Loucy (cell line): Measurements from ENCODE around the gene PANK4.

Experiments
- H2AFZ ChIP-seq: fragments of 200-600 bp; sonication (generic); 2 replicates; pipeline ENCODE4 v1.6.0; 2016; ENCODE audit warnings: antibody characterized with exemption, mild to moderate bottlenecking, low read length, moderate library complexity
- H3F3A ChIP-seq: fragments of 200-600 bp; 2 replicates; pipeline ENCODE4 v1.6.0; 2016; ENCODE audit warnings: antibody characterized with exemption, low read depth, mild to moderate bottlenecking
- H3K27me3 ChIP-seq: fragments of 200-600 bp; sonication (generic); 2 replicates; pipeline ENCODE4 v1.6.1; 2014; ENCODE audit warnings: low read length, mild to moderate bottlenecking; ENCODE audit not compliant: insufficient read depth, poor library complexity, severe bottlenecking
- H3K36me3 ChIP-seq: fragments of 200-600 bp; sonication (generic); 2 replicates; pipeline ENCODE4 v1.6.1; 2016; ENCODE audit warnings: low read length; ENCODE audit not compliant: insufficient read depth
- H3K4me1 ChIP-seq: fragments of 200-600 bp; sonication (generic); 2 replicates; pipeline ENCODE4 v1.5.1; 2014; ENCODE audit warnings: low read length, mild to moderate bottlenecking; ENCODE audit not compliant: insufficient read depth, poor library complexity, severe bottlenecking
- H3K4me2 ChIP-seq: fragments of 200-600 bp; sonication (generic); 2 replicates; pipeline ENCODE4 v1.6.0; 2014; ENCODE audit warnings: antibody characterized with exemption, low read length, low read depth, mild to moderate bottlenecking; ENCODE audit not compliant: poor library complexity, severe bottlenecking
- H3K4me3 ChIP-seq: fragments of 200-600 bp; sonication (generic); 2 replicates; pipeline ENCODE4 v1.5.1; 2014; ENCODE audit warnings: low read length, mild to moderate bottlenecking, mixed read lengths; ENCODE audit not compliant: poor library complexity, severe bottlenecking
- H3K79me2 ChIP-seq: fragments of 200-600 bp; sonication (generic); 2 replicates; pipeline ENCODE4 v1.6.1; 2014; ENCODE audit warnings: low read length; ENCODE audit not compliant: insufficient read depth
- H3K9ac ChIP-seq: fragments of 200-600 bp; sonication (generic); 2 replicates; pipeline ENCODE4 v1.6.0; 2014; ENCODE audit warnings: mild to moderate bottlenecking, low read depth, low read length, moderate library complexity; ENCODE audit not compliant: poor library complexity, severe bottlenecking
- H3K9me2 ChIP-seq: fragments of 200-600 bp; sonication (generic); replicated peaks from 2 replicates; pipeline ENCODE4 v1.6.1; 2016; ENCODE audit warnings: low read depth, low read length, mixed read lengths
- H3K9me3 ChIP-seq: fragments of 200-600 bp; sonication (generic); 2 replicates; pipeline ENCODE4 v1.6.1; 2014; ENCODE audit warnings: mild to moderate bottlenecking, antibody characterized with exemption, low read length, low read depth; ENCODE audit not compliant: insufficient read depth
- H4K20me1 ChIP-seq: fragments of 200-600 bp; sonication (generic); 2 replicates; pipeline ENCODE4 v1.6.0; 2014; ENCODE audit warnings: antibody characterized with exemption, low read length, mild to moderate bottlenecking; ENCODE audit not compliant: insufficient read depth, poor library complexity, severe bottlenecking
- EZH2phosphoT487 ChIP-seq: fragments of 200-600 bp; IDR thresholded peaks from 2 replicates; pipeline ENCODE4 v1.6.1; 2018; ENCODE audit warnings: antibody characterized with exemption, mild to moderate bottlenecking, moderate library complexity, borderline replicate concordance
- TF ChIP-seq, protein P1 (sequence below): fragments of 200-600 bp; sonication (generic); conservative IDR thresholded peaks from 2 replicates; pipeline ENCODE4 v1.5.1; 2014; ENCODE audit warnings: mild to moderate bottlenecking, antibody characterized with exemption, low read length

PANK4 gene

DNA sequence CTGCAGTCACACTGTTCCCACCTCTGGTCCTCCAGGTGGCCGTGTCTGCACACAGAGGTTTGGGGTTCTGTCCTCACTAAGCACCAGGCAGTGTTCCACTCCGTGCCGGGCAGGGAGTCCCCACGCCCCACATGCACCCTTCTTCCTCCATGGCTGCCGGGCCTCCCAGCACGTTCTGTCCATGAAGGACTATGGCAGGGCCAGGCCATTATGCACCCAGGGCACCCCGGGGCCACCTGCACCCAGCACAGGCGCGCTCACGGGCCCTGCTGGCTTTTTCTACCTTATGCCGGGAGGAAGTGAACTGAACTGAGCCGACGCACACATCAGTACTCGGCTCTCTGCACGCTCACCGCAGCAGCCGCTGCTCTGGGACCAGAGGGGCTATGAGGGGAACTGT lies 10.3 kb downstream of the PANK4 start:
- Histone ChIP-seq H3K9me2 (no peaks in the 10 kb centered on the region), H3K79me2 (no peaks in the 10 kb centered on the region), H3F3A (no peaks in the 10 kb centered on the region), H3K27me3 (no peaks in the 10 kb centered on the region), H3K4me2 (no peak overlapping the region), H2AFZ (no peak overlapping the region), H3K4me1 (no peaks in the 10 kb centered on the region), H3K36me3 (peaks cover 86% of the 10 kb centered on the region; the same call in 1 of the 2 replicates), H3K9me3 (no peaks in the 10 kb centered on the region), H3K9ac (no peak overlapping the region), H4K20me1 (no peaks in the 10 kb centered on the region), H3K4me3 (no peak overlapping the region)
- TF ChIP-seq, protein P1, sequence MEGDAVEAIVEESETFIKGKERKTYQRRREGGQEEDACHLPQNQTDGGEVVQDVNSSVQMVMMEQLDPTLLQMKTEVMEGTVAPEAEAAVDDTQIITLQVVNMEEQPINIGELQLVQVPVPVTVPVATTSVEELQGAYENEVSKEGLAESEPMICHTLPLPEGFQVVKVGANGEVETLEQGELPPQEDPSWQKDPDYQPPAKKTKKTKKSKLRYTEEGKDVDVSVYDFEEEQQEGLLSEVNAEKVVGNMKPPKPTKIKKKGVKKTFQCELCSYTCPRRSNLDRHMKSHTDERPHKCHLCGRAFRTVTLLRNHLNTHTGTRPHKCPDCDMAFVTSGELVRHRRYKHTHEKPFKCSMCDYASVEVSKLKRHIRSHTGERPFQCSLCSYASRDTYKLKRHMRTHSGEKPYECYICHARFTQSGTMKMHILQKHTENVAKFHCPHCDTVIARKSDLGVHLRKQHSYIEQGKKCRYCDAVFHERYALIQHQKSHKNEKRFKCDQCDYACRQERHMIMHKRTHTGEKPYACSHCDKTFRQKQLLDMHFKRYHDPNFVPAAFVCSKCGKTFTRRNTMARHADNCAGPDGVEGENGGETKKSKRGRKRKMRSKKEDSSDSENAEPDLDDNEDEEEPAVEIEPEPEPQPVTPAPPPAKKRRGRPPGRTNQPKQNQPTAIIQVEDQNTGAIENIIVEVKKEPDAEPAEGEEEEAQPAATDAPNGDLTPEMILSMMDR: no peak
- TF ChIP-seq EZH2phosphoT487: no peak

DNA sequence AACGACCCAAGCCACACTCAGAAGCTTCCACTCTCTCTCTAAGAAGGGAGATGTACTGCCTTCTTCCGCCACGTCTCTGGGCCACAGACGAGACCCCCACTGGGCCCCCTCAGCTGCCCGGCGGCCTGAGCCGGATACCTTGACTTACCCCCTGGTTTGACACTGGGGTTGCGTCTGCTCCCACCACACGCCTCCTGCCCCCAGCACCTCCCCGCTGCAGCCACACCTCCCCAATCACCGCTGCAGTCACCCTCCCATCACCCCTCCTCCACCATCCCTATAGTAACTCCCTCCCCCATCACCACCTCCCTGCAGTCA lies 10.7 kb downstream of the PANK4 start:
- no peaks in the 10 kb centered on the region for H3K9me3 ChIP-seq
- H3K9ac ChIP-seq: no peak overlapping the region
- H3K4me1 ChIP-seq: no peaks in the 10 kb centered on the region
- H4K20me1 ChIP-seq: no peaks in the 10 kb centered on the region
- no peaks in the 10 kb centered on the region for H3K27me3 ChIP-seq
- H3K4me3 ChIP-seq: no peak overlapping the region
- H3K79me2 ChIP-seq: no peaks in the 10 kb centered on the region
- no peak overlapping the region for H3K4me2 ChIP-seq
- no peaks in the 10 kb centered on the region for H3F3A ChIP-seq
- H3K9me2 ChIP-seq: no peaks in the 10 kb centered on the region
- H3K36me3 ChIP-seq: peaks cover 86% of the 10 kb centered on the region; the same call in 1 of the 2 replicates
- H2AFZ ChIP-seq: no peak overlapping the region
- TF ChIP-seq EZH2phosphoT487: no peak
- TF ChIP-seq, protein P1: no peak

DNA sequence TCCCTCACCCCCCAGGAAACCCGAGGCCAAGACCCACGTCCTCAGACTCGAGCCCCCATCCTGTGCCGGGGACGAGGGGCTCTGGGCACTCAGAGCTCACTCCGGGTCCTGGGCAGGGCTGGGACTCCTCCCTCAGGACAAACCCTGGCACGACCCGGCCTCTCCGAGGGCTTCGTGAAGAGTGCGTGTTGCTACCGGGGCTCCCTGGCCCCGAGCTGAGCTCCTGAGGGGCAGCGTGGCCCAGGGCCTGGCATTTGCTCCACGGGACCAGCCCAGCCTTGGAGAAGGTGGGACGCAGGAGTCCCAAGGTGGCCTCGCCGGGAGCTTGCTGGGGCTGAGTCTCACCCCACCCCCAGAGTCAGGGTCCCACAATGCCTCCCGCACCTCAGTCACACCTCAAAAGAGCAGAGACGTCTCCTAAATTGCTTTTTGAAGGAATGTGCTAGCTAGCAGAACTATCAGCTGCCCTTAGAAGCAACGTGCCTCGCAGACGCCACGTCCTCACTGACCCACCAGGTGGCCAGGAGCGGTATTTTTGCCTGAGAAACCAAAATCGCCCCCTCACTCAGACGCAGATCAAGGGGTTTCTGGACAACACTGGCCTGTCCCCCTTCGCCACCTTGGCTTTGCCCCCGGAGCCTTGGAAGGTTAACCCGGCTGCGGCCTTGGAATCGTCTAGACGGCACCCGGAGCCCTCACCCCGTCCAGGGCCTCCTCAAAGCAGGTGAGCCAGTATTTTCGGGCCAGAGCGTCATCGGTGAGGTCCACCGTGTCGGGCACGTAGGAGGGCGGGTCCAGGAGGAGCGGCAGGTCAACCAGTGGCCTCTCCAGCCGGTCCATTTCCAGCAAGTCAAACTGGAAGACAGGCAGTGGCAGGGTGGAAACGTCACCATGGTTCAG lies 11.3 kb downstream of the PANK4 start:
- Histone ChIP-seq H3K4me2 (no peak overlapping the region), H3K9me2 (no peaks in the 10 kb centered on the region), H3K9ac (no peak overlapping the region), H3K27me3 (no peaks in the 10 kb centered on the region), H3K9me3 (no peaks in the 10 kb centered on the region), H4K20me1 (no peaks in the 10 kb centered on the region), H3K36me3 (peaks cover 85% of the 10 kb centered on the region; the same call in 1 of the 2 replicates), H2AFZ (no peak overlapping the region), H3K79me2 (no peaks in the 10 kb centered on the region), H3K4me1 (no peaks in the 10 kb centered on the region), H3K4me3 (no peak overlapping the region), H3F3A (no peaks in the 10 kb centered on the region)
- no peak for TF ChIP-seq EZH2phosphoT487
- TF ChIP-seq, protein P1: no peak; the same call in 1 of the 2 replicates
